GM18508 (cell line): ENCODE data around the gene GRAP.

Experiments used
- ATAC-seq: cut with Tn5 transposase; IDR thresholded peaks from one replicate; pipeline ENCODE4 v1.9.1; 2021; ENCODE audit warnings: moderate number of reproducible peaks; ENCODE audit not compliant: insufficient read depth, unreplicated experiment

Gene GRAP

DNA sequence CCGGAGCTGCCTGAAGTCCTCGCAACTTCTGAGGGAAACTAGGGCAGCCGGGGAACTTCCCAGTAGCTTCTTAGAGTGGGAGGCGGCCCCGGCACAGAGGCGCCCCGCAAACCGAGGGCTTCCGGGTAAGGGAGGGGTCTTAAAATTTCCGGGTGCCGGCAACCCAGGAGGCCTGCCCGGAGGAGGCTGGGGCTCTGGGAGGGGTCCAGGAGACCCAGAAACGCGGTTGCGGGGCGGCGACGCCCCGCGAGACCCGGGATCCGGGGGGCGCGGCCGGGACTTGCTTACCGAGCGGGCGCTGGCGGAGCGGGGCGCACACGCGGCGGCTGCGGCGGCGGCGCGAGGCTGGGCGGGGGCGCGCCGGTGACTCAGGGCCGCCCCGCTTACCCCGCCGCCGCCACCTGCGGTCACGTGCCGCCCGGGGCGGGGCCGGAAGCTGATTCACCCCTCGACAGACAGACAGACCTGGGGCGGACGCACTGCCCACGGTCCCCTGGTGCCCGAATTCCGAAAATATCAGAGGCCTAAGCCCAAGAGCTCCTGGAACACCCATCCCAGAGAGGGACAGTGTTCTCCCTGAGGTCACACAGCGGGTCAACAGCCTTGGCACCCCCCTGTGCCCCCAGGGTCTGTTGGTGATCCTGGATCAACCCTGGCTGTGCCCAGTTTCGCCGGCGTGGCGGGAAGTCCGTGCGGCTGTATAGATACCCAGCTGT is 42.2 kb downstream of the GRAP start, which contains the start of gene FAM83G:
FAM83G (minus strand) TSS at position 344 of the 716 bp plus-strand sequence. CDS start 723 bp downstream, outside the sequence.
- ATAC-seq: no peak

DNA sequence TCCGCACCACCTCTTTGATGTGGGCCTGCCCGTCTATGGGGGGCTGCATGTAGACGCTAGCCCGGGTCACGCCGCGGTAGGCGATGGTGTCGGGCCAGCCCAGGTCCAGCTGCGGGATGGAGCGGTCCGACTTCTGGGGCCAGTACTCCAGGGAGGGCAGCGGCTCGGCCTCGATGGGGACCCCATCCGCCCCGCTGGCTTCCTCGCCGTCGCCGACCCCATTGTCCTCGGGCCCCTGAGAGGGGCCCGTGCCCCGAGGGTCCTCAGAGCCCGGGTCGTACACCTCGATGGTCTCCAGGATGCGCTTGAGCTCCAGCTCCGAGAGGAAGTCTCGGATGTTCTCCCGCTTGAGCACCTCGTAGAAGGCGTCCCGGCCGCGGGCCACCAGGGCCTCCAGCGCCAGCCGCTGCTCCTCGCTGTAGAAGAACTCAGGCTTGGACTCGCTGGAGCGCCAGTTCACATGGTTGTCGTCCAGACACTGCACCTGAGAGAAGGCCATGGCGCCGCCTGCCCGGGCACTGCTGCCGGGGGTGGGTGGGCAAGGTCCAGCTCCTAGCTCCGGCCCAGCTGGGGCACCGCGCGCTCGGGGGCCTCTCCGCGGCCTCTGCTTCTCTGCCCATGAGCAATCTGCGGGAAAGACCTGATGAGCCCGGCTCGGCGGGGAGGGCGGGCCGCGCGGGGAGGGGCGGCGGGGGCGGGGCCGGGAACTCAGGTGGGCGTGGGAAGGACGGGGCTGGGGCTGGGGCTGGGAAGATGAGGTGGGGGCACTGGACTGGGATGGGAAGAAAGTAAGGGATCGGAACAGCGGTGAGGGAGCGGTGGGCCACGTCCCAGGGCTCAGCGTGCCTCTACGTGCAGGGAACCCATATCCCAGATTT is 43.0 kb downstream of the GRAP start:
- ATAC-seq: no peak

DNA sequence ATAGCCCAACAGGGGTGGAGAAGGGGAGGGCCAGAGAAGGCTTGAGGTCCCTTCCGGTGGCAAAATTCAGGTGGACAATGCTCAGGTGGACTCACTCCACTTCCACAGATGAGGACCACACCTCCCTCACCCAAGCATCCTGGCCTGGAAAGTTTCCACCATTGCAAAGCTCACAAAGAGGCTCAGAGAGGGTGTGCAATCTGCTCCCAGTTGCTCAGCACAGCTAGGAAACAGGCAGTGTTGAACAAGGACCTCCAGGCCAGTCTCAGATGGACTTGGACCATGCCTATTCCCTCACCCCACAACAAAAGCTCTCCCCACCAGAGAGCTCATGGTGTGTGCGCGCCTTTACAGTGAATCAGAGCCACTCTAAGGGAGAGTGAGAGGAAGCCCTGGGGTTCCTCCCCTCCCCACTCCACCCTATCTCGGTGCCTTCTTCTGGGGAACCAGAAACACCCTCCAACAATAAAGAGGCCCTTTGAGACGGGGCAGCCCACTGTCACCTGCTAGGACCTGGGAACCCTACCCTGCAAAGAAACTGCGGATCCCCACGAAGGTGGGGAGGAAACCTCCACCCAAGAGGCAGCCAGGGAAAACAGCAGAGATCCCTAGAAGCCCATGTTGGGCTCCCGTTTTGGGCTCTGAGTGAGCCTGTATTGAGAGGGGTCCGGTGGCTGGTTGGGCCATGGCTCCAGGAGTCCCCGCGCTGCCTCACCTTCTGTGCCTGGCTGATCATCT is 43.8 kb downstream of the GRAP start:
- ATAC-seq: no peak

DNA sequence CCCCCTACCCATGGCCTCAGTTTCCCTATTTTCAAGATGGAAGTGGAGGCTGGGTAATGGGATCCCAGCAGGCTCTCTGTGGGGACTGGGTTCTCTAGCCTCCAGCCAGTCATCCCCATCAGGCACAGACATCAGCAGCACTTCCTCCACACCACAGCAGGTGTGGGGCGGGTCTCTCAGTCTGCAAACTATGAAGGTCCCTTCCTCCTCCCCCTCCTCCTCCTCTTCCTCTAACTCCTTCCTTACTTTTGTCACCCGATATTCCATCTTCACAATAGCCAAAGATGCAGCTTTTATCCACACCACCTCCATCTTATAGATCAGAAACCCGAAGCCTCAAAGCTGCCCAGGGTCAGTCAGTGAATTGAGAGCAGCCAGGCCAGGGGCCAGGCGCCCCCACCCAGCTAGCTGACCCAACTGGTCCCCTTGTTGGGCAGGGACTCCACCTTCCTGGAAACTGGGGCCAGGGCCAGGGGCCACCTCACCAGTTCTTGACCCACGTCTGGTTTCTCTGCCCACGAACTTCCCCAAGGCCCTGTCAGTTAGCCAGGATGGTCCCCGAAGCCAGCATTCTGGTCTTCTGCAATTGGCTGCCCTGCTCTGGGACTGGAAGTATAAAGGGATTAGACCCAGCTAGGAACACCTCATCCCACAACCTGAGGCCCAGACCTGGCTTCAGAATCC is 44.7 kb downstream of the GRAP start:
- ATAC-seq: no peak

DNA sequence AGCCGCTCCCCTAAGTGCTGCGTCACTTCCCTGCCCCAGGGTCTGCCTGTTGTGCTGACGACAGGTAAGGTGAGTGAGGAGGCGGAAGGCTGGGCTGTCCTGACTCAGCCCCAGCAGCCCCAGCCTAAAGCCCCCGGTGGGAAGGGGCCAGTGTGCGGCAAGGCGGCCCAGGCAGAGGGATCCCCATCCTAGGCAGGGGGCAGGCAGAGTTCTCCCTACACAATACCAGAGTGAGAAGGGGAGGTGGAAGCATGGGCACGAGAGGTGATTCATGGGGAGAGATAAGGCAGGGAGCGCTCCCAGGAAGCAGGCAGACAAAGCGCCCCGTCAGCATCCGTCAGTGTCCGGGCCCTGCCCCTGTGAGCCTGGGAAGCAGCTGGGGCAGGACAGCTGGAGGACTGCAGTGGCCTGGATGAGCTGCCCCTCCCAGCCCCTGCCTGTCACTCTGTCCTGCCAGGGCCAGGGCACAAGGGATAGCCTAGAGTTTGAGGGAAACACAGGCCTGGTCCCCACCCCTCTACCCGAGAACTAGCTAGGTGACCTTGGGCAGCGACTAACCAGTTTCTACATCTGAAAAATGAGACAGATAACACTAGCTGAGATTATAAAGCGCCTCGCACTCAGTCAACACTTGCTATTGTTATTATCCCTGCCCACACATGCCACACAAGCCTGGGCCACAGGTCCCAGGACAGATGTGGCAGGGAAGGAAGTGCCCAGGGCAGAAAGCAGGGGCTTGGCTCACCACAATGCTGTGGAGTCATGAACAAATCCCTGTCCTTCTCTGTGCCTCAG is 46.0 kb downstream of the GRAP start:
- ATAC-seq: no peak

DNA sequence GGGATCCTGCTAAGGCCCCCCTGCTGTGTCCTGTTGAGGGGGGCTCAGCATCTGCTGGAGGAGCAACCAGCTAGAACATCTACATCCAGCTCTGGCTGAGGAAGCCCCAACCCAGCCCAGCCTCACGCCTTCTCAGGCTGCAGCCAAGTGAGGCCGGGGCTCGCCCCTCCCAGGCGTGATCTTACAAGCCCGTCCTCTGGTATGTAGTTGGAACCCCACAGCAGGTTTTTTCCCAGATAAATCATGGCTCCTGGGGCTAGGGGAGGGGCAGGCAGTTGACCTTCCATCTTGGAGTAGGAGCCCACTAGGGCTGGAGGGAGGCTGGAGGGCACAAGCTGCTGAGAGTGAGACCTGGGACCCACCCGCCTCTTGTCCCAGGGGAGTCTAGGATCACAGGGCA is 46.8 kb downstream of the GRAP start:
- no peak for ATAC-seq

DNA sequence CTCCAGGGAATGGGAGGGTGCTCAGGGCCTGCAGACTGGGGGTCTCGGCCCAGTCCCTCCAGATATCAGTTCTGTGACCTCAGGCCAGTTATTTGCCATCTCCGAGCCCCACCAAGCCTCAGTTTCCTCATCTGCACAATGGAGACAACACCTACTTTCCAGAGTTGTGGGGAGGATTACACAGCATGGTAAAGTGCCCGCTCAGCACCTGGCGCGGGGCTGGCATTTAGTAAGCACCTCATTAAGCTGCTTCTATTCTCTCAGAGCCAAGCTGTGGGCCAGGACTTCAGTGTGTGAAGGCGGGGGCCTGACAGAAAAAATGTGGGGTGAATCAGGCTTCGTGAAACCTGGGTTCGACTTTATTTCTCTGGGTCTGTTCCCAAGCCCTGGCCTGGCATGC is 47.4 kb downstream of the GRAP start:
- no peak for ATAC-seq

DNA sequence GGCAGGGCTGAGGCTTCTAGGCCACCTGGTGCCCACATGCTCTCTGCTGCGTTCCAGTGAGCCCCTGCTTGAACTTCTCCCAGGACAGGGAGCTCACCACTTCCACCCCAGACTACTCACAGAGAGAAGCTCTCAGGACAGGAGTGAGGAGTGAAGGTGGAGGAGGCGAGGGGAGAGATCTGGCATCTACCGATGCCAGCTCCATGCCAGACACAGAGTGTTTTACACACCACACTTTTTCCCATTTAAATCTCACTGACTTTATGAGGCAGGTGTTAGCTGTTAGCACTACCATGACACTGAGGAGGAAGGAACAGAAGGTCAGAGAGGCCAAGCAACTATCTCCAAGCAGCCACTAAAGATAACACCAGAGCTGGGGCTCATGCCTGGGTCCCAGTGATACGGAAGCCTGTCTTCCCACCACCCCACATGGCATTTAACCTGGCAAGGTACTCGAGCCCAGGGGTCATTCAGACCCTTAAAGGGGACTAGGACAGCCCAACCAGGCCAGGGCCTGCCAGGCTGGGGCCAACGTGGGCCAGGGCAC is 49.0 kb downstream of the GRAP start:
- ATAC-seq: no peak

DNA sequence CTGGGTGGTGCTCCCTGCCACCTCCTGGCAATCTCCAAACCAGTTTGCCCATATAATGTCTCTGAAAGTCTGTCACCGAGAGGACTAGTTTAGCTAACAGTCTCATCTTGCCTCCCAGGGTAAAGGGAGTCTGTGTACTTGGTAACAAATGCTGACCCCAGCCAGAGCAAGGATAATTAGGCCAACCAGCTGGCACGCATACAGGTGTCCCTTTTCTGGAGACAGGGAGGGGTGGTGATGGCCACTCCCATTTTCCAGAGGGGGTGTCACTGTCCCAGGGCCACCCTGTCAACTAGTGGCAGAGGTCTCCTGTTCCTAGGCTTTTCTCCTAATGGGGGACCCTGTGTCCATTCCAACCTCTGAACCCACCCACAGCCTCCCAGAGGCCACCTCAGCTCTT is 50.3 kb downstream of the GRAP start:
- ATAC-seq: no peak

DNA sequence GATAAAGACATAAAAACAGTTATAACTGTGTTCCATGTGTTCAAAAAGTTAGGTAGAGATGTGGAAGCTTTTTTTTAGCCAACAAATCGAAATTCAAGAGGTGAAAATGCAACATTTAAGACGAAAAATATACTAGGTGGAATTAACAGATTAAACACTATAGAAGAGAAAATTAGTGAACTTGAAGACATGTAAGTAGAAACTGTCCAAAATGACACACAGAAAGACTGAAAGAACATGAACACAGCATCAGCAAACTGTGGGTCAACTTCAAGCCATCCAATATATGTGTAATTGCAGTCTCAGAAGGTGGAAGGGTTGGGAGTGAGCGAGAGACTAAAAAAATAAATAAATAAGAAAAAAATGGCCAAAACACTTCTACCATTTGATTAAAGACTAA is 51.5 kb downstream of the GRAP start:
- no peak for ATAC-seq

DNA sequence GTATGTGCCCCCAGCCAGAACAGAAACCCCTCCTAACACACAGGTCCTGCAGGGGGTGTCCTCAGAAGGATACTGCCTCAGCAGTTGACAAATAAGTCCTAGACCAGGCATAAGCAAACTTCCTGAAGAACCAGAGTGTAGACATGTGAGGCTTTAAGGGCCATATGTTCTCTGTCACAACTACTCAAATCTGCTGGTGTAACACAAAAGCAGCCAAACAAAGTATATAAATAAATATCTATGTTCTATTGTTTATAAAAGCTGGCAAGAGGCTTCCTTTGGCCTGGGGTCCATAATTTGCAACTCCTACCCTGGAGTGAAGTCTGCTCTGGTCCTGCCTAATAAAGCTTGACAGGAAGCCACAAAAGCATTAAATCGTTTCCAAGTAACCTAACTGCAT is 52.1 kb downstream of the GRAP start:
- no peak for ATAC-seq

DNA sequence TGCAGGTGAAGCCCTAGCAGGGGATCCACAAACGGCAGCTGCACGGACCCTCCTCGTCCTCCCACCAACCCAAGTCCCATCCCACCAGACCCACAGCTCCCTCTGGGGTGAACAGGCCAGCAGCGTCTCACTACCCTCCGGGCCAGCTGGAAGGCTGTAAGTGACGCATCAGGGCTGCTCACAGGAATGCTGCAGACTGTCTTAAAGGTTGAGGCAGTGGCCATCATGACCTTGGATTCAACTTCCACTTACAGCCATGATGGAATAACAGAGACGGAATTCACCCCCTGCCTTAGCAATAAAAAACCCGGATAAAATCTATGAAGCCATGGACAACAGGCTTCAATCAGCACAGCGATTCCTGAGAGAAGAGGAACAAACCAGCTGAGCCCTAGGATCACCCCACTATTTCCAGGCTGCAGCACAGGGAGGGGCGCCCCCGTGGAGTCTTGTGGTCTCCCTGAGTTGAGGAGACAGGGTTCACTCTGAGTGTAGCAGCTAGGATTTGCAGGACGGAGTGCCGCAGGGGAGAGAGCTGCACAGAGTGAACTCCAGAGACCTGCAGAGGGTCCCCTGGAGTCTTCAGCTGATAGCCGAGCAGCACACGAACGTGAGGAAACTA is 52.7 kb downstream of the GRAP start:
- ATAC-seq: no peak

DNA sequence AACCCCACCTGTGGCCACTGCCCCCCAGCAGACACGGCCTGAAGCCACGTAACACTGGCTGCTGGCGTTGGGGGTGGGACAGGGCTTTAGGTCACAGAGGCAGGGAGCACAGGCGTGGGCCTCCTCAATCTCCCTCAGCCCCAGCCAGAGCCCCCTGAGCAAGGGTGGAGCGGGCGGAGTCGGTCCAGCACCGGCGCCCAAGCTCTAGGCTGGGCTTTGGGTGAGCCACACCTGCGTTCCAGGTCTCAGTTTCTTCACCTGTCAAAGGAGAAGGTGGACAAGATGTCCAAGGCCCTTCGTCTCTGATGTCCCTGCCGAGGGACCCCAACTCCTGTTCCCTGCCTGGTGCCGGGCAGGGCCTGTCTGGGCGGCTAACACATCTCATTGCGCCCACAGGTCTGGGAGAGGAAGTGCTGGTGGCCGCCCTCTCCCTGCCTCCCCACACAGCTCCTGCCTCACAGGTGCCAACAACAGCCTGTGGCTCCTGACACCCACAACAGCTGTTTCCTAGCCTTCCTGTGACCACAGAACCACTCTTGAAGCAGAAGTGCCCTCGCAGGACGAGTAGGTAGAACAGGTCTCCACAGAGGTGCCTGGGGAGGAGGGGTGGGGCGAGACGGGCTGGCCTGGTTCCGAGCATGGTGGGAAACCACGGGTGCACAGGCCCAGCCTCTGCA is 54.2 kb downstream of the GRAP start:
- no peak for ATAC-seq

DNA sequence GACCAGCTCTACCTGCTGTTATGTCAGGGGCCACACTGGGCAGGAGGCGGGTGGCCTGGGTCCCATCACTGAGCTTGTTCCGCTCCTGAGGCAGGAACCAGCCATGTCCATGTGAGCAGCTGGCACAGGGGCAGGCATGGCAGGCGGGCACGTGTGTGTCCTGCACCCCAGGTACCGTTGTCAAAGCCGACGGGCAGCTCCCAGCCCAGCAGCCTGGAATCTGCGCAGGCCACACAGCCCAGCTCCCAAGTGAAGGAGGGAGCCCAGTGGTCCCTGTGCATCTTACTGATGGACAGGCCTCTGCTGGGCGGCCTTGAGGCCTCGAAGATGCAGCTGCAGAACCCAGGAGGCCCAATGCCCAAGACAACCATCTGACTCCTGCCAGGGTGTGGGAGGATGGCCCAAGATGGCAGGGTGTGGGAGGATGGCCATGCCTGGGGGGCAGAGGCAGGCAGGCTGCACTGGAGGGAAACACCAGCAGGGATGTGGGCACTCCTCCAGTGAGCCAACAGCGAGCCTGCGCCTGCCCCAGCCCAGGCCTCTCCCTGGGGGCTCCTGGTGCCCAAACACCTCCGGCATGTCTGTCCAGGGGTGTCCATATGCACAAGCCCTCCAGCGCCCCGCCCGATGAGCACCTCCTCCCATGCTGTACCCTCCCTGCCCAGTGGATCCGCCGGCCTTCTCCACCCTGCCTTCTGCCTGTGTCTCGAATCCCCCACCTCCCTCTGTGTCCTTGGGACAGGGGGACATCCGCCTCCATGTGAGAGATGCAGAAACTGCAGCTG is 55.0 kb downstream of the GRAP start:
- ATAC-seq: no peak

DNA sequence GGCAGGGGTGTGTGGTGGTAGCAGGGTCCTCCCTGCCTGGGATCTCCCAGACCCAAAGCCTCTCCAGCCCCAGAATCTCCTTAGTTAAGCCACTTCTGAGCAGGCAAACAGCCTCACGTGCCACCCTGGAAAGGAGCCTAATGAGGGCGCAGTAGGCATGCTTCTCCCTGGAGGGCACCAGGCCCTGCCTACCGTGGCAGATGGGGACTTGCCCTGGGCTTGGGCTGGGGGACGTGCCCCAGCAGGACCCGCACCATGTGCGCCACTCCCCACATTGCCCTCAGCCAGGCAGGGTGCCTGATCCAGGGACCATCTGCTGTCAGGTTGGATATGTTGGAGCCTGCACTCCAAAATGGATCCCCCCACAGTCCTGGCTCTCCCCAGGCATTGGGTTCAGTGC is 56.4 kb downstream of the GRAP start:
- ATAC-seq: no peak

DNA sequence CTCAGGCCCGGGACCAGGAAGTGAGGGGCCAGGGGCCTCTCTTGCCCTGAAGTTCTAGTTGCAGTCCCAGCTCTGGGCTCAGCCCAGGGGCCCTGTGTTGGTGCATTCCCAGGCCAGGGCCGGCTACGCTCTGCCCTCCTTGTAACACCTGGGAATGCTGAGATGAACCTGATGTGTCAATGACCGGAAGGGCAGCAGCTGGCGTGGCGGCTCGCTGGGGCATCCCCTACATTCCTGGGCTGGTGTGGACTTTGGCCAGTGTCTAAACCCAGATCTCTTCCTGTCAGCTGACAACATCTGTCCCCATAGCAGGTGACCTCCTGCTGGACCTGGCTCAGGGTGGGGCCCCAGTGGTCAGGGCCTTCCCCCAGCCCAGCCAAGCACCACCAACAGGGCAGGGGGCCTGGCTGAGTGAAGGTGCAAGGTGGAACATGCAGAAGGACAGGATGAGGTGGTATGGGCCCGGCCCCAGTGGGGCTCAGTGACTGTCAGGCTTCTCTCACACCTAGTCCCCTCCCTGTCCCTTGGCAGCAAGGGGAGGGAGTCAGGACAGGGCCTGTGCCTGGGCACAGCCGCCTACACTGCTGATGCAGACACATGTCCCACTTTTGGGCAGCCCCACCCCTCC is 58.1 kb downstream of the GRAP start:
- ATAC-seq: no peak

DNA sequence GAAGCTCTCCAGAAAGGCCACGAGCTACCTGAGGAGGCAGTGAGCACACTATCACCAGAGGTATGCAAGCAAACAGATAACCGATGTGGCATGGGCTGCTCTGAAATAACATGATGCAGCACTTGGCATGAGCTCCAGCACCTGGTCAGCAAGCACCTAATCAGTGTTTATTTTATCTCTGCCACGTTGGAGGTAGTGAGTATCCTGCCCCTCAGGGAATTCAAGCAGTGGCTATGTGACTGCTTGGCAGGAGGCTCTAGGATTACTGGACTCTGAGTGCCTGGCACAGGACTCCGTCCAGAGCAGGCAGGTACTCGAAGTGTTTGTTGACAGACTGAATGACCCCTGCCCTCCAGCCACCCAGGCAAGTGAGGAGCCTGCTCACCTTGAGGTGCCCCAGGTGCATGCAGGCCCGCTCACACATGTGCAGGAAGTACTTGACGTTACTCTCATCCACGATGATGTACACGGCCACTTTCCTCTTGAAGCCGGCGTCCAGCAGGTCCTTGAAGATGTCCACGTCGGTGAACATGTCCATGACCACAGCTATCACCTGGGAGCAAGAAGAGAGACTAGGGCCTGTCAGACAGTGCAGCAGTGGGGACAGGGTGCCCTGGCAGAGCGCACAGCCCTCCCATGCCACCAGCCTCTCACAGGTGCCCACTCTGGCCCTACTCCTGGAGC is 58.8 kb downstream of the GRAP start:
- ATAC-seq: no peak
